Thyroid gland (tissue), 4 donors: ENCODE measurements around the gene TRIOBP. TPM values are rescaled to one million over a fixed set of nuclear protein-coding genes. Genes with fewer than 3 reads are reported as not detected.

Source experiments
- DNase-seq, 2 donors: peaks; one replicate each; pipeline ENCODE4 v3.0.0-alpha.2; 2019
- H3K27ac ChIP-seq, 3 donors: fragments of 200-600 bp; sonication (generic); 1 replicate in 2 of 3; 2 replicates in 1 of 3; pipeline ENCODE4 v1.5.1; 2016 to 2019; ENCODE audit warnings: mild to moderate bottlenecking in 1 of 3, moderate library complexity in 1 of 3
- H3K27me3 ChIP-seq: fragments of 200-600 bp; sonication (generic); one replicate; pipeline ENCODE4 v1.5.1; 2019
- H3K36me3 ChIP-seq, 2 donors: fragments of 200-600 bp; sonication (generic); one replicate each; pipeline ENCODE4 v1.5.1; 2016 to 2019
- H3K4me1 ChIP-seq, 2 donors: fragments of 200-600 bp; sonication (generic); one replicate each; pipeline ENCODE4 v1.5.1; 2017 to 2019
- H3K4me3 ChIP-seq, 3 donors: fragments of 200-600 bp; sonication (generic); replicated peaks in 1 of 3; 1 replicate in 2 of 3; 2 replicates in 1 of 3; pipeline ENCODE4 v1.5.1; 2016; ENCODE audit warnings: mild to moderate bottlenecking in 1 of 3
- H3K9me3 ChIP-seq: fragments of 200-600 bp; sonication (generic); one replicate; pipeline ENCODE4 v1.5.1; 2017
- CTCF ChIP-seq, 6 experiments: fragments of 200-600 bp in 3 of 6; fragments of 450-650 bp in 3 of 6; sonication (generic) in 3 of 6; IDR thresholded peaks; one replicate each; pipeline ENCODE4 v1.5.1; 2016 to 2019; ENCODE audit warnings: antibody characterized with exemption in 6 of 6, mild to moderate bottlenecking in 2 of 6, inconsistent platforms in 1 of 6, moderate library complexity in 1 of 6
- POLR2A ChIP-seq, 2 donors: fragments of 450-650 bp; IDR thresholded peaks; one replicate each; pipeline ENCODE4 v1.6.1; 2017; ENCODE audit warnings: antibody characterized with exemption in 2 of 2, mild to moderate bottlenecking in 2 of 2, moderate library complexity in 1 of 2
- WGBS, 2 donors: methylation state at CpG; one replicate each; pipeline ENCODE4 v1.1.5; 2017; 5-methylcytosine and 5-hydroxymethylcytosine counted together
- intact Hi-C: fragments of 100-400 bp; cut with DNase I; formaldehyde crosslinking; loops from one replicate; pipeline ENCODE4 v1.15.1; 2023
- total RNA-seq, 4 donors: library from RNA; depleted of rRNA; stranded (reverse); fragments of >200 nt; gene quantifications; one replicate each; pipeline ENCODE4 v1.2.3, GENCODE V29; 2016

Gene TRIOBP
- total RNA-seq, 4 donors from 2014 or later = 120 to 150 (median 140) TPM

- TF ChIP-seq CTCF (IDR thresholded peaks at IDR 0.05) (no peak), POLR2A (IDR thresholded peaks at IDR 0.05) (no peak)
- Histone ChIP-seq H3K9me3 (no peaks in the 10 kb centered on the region), H3K27ac (no peak overlapping the region), H3K4me3 (no peak overlapping the region), H3K36me3 (no peaks in the 10 kb centered on the region), H3K27me3 (no peaks in the 10 kb centered on the region), H3K4me1 (peaks cover 5 to 33% of the 10 kb centered on the region in 2 donors)
- intact Hi-C loops = loop anchor here (5.0 kb wide), 1 partner anchor 42 kb away; the partner anchor contains the start of gene TRIOBP
- WGBS, 2 donors = 63 to 78% methylated on average over 12 of the region's 12 CpGs
- DNase-seq = peak in 1 of 2 donors; percentile 25
These were observed 42.2 kb downstream of the TRIOBP start for GRCh38 chr22:37739035-37739434.

DNA sequence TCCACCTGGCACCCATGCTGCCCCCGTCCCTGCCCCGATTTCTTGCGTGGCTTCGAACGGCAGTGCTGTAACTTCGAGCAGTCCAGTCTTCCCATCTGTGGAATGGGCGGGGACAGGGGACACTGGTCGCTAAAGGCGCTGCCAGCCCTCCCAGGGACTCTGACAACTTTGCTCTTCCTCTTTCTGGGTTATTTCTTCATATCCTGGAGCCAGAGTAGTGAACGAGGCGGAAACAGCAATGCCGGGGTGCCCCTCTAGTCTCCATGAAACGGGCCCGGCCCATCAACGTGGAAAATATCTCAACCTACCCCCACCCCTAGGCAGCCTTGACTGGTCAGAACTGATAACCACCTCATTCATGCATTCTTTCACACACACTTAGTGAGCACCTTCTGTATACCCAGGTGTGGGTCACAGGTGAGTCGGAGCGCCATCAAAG is 42.8 kb downstream of the TRIOBP start:
- intact Hi-C loops = loop anchor here (5.0 to 10.0 kb wide), 2 partner anchors 42 to 55 kb away; partner anchors contain the start of gene TRIOBP
- Histone ChIP-seq H3K4me1 (peaks cover 7 to 39% of the 10 kb centered on the region in 2 donors), H3K36me3 (no peaks in the 10 kb centered on the region), H3K9me3 (no peaks in the 10 kb centered on the region), H3K27me3 (no peaks in the 10 kb centered on the region), H3K27ac (no peak overlapping the region), H3K4me3 (no peak overlapping the region)
- no peak for DNase-seq
- 91 to 93% methylated on average over 17 of the region's 17 CpGs for WGBS, 2 donors
- TF ChIP-seq CTCF (IDR thresholded peaks at IDR 0.05) = no peak
- TF ChIP-seq POLR2A (IDR thresholded peaks at IDR 0.05) = no peak

GRCh38 chr22:37740455-37741311 is 43.8 kb downstream of the TRIOBP start:
- Histone ChIP-seq H3K4me3 (no peak overlapping the region), H3K9me3 (no peaks in the 10 kb centered on the region), H3K27me3 (no peaks in the 10 kb centered on the region), H3K4me1 (peaks cover 11 to 39% of the 10 kb centered on the region in 2 donors), H3K36me3 (no peaks in the 10 kb centered on the region), H3K27ac (peak overlapping the region in 2 of 3 donors; percentile 13 to 90)
- no peak for TF ChIP-seq POLR2A (IDR thresholded peaks at IDR 0.05)
- TF ChIP-seq CTCF (IDR thresholded peaks at IDR 0.05) = no peak
- intact Hi-C loops = loop anchor here (10.0 kb wide), 1 partner anchor 54 kb away; no protein-coding TSS in a partner anchor
- no peak for DNase-seq
- 62 to 66% methylated on average over 22 of the region's 22 CpGs for WGBS, 2 donors

- intact Hi-C loops = loop anchor here (10.0 kb wide), 1 partner anchor 53 kb away; no protein-coding TSS in a partner anchor
- peak overlapping the region; percentile 37 to 90 (median 69) for H3K27ac ChIP-seq
These were observed 44.5 kb downstream of the TRIOBP start for GRCh38 chr22:37741312-37741795.

More at GRCh38 chr22:37741312-37741795, 44.5 kb downstream of the TRIOBP start:
- Histone ChIP-seq H3K4me1 (peaks cover 11 to 39% of the 10 kb centered on the region in 2 donors), H3K4me3 (no peak overlapping the region), H3K36me3 (no peaks in the 10 kb centered on the region), H3K27me3 (no peaks in the 10 kb centered on the region), H3K9me3 (no peaks in the 10 kb centered on the region)
- WGBS, 2 donors = 23 to 33% methylated on average over 7 to 9 of the region's 9 CpGs
- DNase-seq = peak; percentile 95
- TF ChIP-seq POLR2A (IDR thresholded peaks at IDR 0.05) (no peak), CTCF (IDR thresholded peaks at IDR 0.05) (no peak)
